Stimulated activated CD4-positive, alpha-beta T cell treated with anti-CD3 and anti-CD28 coated beads, Interleukin-15, amount 100 ng/mL, for 24 hours (primary cell): ENCODE data around the gene NCKAP1.
"Not testable (repeated sequence)": the region's sequence is repeated elsewhere in the genome, so short reads cannot be mapped to it uniquely, and the experiment has no call there.

ENCODE experiments used
- DNase-seq: peaks from one replicate; pipeline ENCODE4 v3.0.0-alpha.2; 2020

NCKAP1 gene

DNA sequence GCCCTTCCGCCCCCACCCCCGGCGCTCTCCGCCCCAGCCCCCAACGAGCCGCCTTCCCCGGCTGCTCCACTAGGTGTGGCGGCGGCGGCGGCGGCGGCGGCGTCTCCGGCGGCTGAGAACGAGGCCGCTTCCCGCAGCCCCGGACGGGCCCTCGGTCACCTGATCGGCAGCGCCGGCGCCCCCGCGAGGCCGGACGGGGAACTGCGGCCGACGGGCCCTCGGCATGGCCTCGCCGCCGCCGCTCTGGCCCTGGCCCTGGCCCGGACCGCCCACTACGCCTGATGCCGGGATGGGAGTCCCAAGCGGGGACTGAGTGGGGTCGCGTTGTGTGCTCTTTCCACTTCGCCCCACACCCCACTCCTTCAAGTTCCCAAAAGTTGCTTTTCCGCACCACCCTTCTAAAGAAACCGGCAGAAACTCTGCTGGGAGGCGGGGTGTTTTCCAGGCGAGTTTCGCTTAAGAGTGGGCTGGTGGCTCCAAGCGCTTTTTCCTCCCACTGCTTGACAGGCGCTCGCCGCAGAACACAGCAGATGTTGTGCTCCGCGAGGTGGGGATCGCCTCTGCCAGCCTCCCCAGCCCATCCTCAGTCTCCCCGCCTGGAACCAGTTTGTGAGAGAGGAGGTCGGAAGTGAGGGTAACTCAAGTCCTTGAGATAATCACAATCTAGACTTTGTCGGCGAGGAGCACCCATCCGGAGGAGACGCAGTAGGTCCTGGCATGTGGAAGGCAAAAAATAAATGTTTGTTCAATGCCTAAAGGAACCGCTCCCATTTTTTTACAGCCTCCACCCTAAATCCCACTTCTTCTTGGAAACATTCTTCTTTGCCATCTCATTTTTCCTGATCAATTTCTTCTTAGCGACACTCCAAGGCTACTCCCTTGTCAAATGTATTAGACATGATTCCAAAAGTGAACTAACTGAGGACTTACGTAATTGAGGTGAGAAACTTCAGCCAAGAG is at the start of gene NCKAP1:
Gene NCKAP1, minus strand, starts transcription at position 117 of the 960 bp plus-strand sequence. CDS start 358 bp downstream, outside the sequence.
- DNase-seq, result peak; percentile 90

DNA sequence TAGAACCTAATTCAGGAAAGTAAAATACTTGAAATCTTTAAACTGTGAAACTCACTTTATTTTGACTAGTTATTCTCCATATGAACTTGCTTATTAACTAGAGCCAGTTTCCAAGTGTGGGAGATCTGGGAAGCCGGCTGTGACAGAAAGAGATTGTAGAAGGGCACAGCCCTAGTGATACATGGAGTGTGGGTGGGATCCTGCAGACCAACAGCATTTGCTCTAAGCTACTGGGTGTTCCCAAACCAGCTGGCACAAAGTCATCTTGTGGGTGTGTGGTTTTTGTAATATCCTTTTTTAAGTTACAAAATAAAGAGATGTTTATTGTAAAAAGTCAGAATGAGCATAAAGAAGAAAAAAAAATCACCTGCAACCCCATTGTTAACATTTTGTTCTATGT is 43.7 kb upstream of the NCKAP1 start:
- no peak for DNase-seq

- DNase-seq, result no peak
These were observed 41.0 kb upstream of the NCKAP1 start for GRCh38 chr2:183079139-183079775.

DNA sequence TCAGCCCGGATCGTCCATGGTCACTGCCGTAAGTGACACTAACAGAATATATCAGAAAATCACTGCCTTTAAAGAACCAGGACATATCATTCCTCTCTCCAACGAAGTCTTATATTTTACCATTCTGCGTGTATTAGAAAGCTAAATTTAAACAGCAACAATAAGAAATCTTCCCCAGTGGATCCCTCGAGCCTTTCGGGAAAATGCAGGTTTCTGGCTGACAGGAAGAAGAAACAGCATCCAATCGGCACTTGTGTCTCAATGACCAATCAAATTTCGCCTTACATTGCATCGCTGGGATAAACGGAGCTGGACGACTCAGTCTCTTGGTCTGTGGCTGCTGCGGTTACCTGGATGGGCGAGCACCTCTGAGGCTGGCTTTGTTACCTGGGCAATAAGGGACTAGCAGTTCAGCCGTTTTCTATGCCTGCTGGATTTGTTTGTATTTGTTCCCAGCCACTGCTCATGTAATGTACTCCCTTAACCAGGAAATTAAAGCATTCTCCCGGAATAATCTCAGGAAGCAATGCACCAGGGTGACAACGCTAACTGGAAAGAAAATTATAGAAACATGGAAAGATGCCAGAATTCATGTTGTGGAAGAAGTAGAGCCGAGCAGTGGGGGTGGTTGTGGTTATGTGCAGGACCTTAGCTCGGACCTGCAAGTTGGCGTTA is 40.3 kb upstream of the NCKAP1 start, which contains the start of gene DUSP19:
Gene DUSP19, plus strand, starts transcription at position 284 of the 675 bp plus-strand sequence. Its CDS starts 187 bp downstream, at position 471.
- DNase-seq, result peak; percentile 87

GRCh38 chr2:183078163-183078463 is 39.9 kb upstream of the NCKAP1 start:
- no peak for DNase-seq

- DNase-seq, result no peak
These were observed 33.9 kb upstream of the NCKAP1 start for GRCh38 chr2:183072177-183072576.

GRCh38 chr2:183070942-183071844 is 32.9 kb upstream of the NCKAP1 start:
- peak; percentile 8 for DNase-seq

- no peak for DNase-seq
These were observed 30.9 kb upstream of the NCKAP1 start for GRCh38 chr2:183069174-183069573.

- no peak for DNase-seq
These were observed 30.3 kb upstream of the NCKAP1 start for GRCh38 chr2:183068561-183068960.

- no peak for DNase-seq
These were observed 24.8 kb upstream of the NCKAP1 start for GRCh38 chr2:183063083-183063482.

DNA sequence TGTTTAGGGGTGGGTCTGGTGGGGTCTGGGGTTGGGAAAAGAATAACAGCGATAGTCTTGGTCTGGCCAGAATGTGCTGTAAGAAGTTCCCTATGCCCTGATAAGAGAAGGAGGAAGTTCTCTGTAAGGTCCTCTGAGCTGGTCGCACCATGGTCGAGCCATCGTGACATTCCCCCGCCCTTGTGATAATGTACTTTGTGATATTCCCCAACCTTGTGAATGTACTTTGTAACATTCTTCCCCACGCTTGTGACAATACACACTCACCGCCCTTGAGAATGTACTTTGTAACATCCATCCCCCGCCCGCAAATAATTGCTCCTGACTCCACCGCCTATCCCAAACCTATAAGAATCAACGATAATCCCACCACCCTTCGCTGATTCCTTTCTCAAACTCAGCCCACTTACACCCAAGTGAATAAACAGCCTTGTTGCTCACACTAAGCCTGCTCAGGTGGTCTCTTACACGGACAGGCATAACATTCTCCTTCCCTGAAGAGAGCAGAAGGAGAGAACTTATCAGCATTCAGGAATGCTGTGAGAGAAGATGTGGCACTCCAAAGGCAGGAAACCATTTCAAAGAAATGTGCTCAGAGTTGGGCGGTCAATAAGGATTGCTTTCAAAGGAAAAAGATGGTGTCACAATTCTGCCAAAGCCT is 22.4 kb upstream of the NCKAP1 start:
- DNase-seq, result no peak

DNA sequence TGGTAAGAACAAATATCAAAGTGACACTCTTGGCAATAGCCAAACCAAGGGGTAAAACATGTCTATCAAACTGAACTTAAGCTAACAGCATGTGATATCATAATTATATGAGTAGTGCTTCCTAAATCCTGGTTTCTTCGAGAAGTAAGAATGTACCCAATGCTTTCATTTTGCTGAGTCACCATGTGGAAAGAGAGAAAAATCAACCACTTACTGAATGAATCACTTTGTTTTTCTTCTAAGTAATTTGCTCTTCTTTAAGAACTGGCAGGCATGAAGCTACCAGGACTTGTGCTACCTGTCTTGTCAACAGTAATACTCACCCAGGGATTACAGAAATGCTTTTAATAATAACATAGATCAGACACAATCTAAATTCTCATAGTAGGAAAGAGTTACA is 21.3 kb upstream of the NCKAP1 start:
- no peak for DNase-seq

DNA sequence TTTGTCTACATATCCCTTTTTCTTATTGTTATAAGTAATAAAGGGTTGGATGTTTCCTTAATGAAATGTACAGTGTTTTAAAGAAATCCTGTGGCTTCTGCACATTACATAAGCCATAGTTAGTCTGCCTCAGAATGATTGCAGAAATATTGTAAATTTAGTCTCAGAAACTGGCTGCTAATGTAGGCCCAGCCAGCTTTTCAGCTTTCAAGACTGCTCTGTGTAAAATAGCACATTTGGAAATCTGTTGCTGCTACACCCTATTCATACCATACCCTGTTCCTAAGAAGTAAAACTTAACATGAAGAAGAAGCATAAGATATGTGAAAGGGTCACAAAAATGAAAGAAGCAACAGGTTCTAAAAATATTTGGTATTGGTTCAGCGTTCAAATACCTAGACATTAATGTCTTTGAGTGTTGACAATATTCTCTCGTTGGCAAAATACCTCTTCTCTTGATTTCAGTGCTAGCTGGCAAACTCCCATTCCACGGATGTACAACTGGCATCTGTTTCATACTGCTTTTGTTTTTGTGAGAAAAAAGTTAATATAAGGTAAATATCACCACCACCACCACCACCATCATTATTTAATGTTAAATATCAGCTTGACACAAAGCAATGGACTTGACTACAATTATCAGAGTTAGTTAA is 19.2 kb upstream of the NCKAP1 start:
- no peak for DNase-seq

- no peak for DNase-seq
These were observed 11.2 kb upstream of the NCKAP1 start for GRCh38 chr2:183049420-183049819.

DNA sequence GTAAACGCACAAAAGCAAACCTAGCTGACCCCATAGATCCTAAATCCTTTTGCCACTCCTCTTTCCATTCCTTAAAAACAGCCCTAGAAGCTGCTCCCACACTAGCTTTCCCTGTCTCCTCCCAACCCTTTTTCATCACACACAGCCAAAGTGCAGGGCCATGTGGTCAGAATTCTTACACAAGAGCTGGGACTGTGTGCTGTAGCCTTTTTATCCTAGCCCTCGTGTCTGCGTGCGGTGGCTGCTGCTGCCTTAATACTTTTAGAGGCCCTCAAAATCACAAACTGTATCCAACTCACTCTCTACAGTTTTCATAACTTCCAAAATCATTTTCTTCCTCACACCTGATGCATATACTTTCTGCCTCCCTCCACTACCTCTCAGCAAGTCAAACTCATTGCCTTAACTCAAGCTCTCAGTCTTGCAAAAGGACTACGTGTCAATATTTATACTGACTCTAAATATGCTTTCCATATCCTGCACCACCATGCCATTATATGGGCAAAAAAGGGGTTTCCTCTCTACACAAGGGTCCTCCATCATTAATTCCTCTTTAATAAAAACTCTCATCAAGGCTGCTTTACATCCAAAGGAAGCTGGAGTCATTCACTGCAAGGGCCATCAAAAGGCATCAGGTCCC is 9.3 kb upstream of the NCKAP1 start:
- DNase-seq, result not testable (repeated sequence)

- not testable (repeated sequence) for DNase-seq
These were observed 5.3 kb upstream of the NCKAP1 start for GRCh38 chr2:183043580-183043979.

GRCh38 chr2:183040604-183041003 is 2.3 kb upstream of the NCKAP1 start:
- no peak for DNase-seq

DNA sequence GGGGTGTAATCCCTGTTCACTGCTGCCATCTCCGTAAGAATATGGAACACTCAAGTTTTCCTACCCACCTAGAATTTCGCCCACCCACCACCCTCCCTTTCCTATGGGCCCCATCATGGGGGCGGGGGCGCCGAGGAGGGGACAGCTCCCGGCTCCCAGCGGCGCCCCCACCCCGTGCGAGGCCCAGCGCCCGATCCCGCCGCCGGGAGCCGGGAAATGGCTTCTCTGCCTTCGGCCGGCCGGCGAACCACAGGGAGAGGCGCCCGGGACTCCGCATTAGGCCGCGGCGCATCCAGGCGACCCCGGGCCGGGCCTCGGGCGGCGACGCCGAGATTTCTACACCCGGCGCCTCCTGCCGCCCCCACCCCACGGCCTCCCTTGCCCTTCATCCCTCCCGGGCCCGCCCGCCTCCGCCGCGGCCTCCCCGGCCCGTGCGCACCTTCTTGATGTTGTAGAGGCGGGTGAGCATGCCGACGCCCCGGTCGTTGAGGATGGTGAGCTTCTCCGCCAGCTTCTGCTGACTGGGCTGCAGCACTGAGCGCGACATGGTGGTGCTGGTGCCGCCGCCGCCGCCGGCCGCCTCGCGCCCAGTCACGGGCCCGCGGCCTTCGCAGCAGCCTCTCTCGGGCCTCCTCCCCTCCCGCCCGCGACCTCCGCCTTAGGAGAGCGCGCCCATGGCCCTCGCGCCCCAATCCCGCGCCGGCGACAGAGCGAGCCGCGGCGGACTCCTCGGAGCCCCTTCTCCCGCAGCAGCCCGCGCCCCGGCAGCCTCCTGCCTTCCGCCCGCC is 510 bp downstream of the NCKAP1 start:
- DNase-seq, result peak; percentile 60

- DNase-seq, result no peak
These were observed 1.1 kb downstream of the NCKAP1 start for GRCh38 chr2:183037074-183037552.
